Thoracic aorta (tissue), 2 donors: ENCODE results near the gene CPEB3. TPM values are rescaled to one million over a fixed set of nuclear protein-coding genes. Genes with fewer than 3 reads are reported as not detected.
A peak's percentile ranks its signal among the peaks of the same experiment; 100 is the strongest.

Experiments
- ATAC-seq: fragments of 150-250 bp; one replicate; pipeline ENCODE4 v1.8.0; 2017; ENCODE audit warnings: low read depth; ENCODE audit not compliant: insufficient number of reproducible peaks, low FRiP score
- DNase-seq: peaks from one replicate; pipeline ENCODE4 v3.0.0-alpha.2; 2020; ENCODE audit warnings: low spot score
- H3K27ac ChIP-seq, 2 donors: fragments of 200-600 bp; sonication (generic); 1 replicate in 1 of 2; 2 replicates in 1 of 2; pipeline ENCODE4 v1.5.1; 2016; ENCODE audit warnings: mild to moderate bottlenecking in 2 of 2, moderate library complexity in 2 of 2
- H3K27me3 ChIP-seq: fragments of 200-600 bp; sonication (generic); replicated peaks from 2 replicates; pipeline ENCODE4 v1.6.0; 2016; ENCODE audit warnings: mild to moderate bottlenecking; ENCODE audit not compliant: insufficient read depth
- H3K36me3 ChIP-seq: fragments of 200-600 bp; sonication (generic); one replicate; pipeline ENCODE4 v1.5.1; 2016
- H3K4me1 ChIP-seq, 2 donors: fragments of 200-600 bp; sonication (generic); 1 replicate in 1 of 2; 2 replicates in 1 of 2; pipeline versions ENCODE4 v1.5.1 to v1.6.0; 2016; ENCODE audit warnings: low read depth in 2 of 2, mild to moderate bottlenecking in 1 of 2; ENCODE audit not compliant: control insufficient read depth in 1 of 2
- H3K4me3 ChIP-seq: fragments of 200-600 bp; sonication (generic); 2 replicates; pipeline ENCODE4 v1.5.1; 2016; ENCODE audit warnings: mild to moderate bottlenecking
- H3K9me3 ChIP-seq: fragments of 200-600 bp; sonication (generic); 2 replicates; pipeline ENCODE4 v1.5.1; 2016
- CTCF ChIP-seq: fragments of 200-600 bp; sonication (generic); IDR thresholded peaks from one replicate; pipeline ENCODE4 v1.5.1; 2019; ENCODE audit warnings: antibody characterized with exemption
- total RNA-seq, 2 donors: library from RNA; depleted of rRNA; stranded (reverse); fragments of >200 nt; gene quantifications; one replicate each; pipeline versions ENCODE4 v1.1.0 to v1.2.3, GENCODE V29; 2016

CPEB3 gene
- total RNA-seq, 2 donors from 2014 or later = 6.8 to 12.2 TPM

- H3K9me3 ChIP-seq = no peaks in the 10 kb centered on the region
- ATAC-seq = no peak
- H3K36me3 ChIP-seq = peaks cover 4% of the 10 kb centered on the region
- H3K27ac ChIP-seq = no peak overlapping the region
- no peaks in the 10 kb centered on the region for H3K4me1 ChIP-seq
- no peaks in the 10 kb centered on the region for H3K27me3 ChIP-seq
- DNase-seq = no peak
- H3K4me3 ChIP-seq = no peak overlapping the region
- no peak for TF ChIP-seq CTCF
Measured at GRCh38 chr10:92076722-92077121, 214.2 kb downstream of the CPEB3 start.

GRCh38 chr10:92075829-92076228, 215.0 kb downstream of the CPEB3 start:
- ATAC-seq = no peak
- H3K4me3 ChIP-seq = no peak overlapping the region
- H3K27me3 ChIP-seq = no peaks in the 10 kb centered on the region
- no peak overlapping the region for H3K27ac ChIP-seq
- peaks cover 4% of the 10 kb centered on the region for H3K36me3 ChIP-seq
- no peak for TF ChIP-seq CTCF
- H3K9me3 ChIP-seq = no peaks in the 10 kb centered on the region
- H3K4me1 ChIP-seq = no peaks in the 10 kb centered on the region
- no peak for DNase-seq

DNA sequence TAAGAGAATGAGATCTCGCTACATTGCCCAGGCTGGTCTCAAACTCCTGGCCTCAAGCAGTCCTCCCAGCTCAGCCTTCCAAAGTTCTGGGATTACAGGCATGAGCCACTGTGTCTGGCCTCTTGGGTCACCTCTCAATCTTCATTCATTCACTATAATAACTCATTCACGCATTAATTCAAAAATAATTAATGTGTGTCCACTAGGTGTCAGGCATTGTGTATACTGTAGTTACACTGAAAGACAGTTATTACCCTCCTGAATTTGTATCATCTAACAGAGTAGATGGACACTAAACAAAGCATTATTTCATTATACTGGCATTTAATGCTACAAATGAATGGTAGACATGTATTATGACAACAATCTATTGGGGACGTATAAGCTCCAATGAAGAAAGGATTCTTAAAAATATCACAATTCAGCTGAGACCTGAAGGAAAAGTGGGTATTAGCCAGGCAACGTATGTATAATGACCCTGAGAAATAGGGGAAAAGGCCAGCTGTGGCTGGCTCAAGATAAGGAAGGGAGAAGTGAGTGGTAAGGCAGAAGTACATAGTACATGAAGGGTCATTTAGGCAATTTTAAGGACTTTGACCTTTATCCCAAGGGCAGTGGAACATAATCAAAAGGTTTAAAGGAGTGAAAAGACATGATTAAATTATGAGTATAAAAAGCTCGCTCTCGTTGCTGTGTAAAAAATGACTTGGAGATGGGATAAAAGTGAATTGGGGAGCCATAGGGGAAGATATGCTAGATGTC, 216.6 kb downstream of the CPEB3 start:
- Histone ChIP-seq H3K4me3 (no peak overlapping the region), H3K36me3 (peaks cover 4% of the 10 kb centered on the region), H3K27ac (no peak overlapping the region), H3K27me3 (no peaks in the 10 kb centered on the region), H3K9me3 (no peaks in the 10 kb centered on the region), H3K4me1 (no peaks in the 10 kb centered on the region)
- no peak for ATAC-seq
- no peak for DNase-seq
- TF ChIP-seq CTCF = peak; percentile 10

DNA sequence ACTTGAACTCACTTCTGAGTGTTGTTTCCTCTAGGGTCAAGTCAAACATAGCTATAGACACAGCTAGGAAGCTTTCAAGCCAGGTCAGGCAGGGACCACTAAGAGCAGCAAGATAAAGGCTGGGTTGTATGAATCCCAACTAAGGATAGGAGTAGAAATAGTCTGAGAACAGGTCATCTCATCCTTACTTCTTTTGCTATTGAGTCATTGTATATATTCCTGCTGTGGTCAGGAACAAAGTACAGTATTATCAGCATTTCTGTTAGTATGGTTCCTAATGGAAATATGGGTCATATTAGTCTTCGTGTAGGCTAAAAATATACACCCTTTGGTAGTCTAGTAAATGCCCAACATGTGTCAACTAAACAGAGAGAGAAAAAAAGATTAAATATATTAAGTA, 222.0 kb downstream of the CPEB3 start:
- Histone ChIP-seq H3K36me3 (no peaks in the 10 kb centered on the region), H3K4me1 (no peaks in the 10 kb centered on the region), H3K27me3 (no peaks in the 10 kb centered on the region), H3K4me3 (no peak overlapping the region), H3K9me3 (no peaks in the 10 kb centered on the region), H3K27ac (no peak overlapping the region)
- TF ChIP-seq CTCF = no peak
- ATAC-seq (no peak), DNase-seq (no peak)

DNA sequence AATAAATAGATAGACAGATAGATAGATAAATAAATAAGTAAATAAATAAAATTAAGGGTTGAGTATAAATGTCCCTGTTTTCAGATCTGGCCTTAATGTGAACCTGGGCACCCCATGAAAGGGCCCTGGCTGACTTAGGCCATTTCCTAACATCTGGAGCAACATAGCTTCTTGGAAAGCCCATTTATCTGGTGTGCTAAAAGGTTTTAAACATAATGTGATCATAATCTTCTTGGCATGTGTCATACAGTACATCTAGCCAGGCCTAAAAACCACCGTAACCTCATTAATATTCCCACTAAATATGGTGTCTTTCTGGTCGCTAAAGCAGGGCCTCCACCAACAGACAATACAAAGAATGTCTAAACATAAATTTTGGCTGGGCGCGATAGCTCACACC, 224.5 kb downstream of the CPEB3 start:
- Histone ChIP-seq H3K4me3 (no peak overlapping the region), H3K27me3 (no peaks in the 10 kb centered on the region), H3K27ac (no peak overlapping the region), H3K4me1 (no peaks in the 10 kb centered on the region), H3K9me3 (no peaks in the 10 kb centered on the region), H3K36me3 (no peaks in the 10 kb centered on the region)
- no peak for DNase-seq
- no peak for TF ChIP-seq CTCF
- no peak for ATAC-seq
